GM18508 (cell line): ENCODE results near the gene S100A12.
"Not testable (repeated sequence)": the region's sequence is repeated elsewhere in the genome, so short reads cannot be mapped to it uniquely, and the experiment has no call there.

ENCODE experiments used
- ATAC-seq: cut with Tn5 transposase; IDR thresholded peaks from one replicate; pipeline ENCODE4 v1.9.1; 2021; ENCODE audit warnings: moderate number of reproducible peaks; ENCODE audit not compliant: insufficient read depth, unreplicated experiment

The S100A12 gene

DNA sequence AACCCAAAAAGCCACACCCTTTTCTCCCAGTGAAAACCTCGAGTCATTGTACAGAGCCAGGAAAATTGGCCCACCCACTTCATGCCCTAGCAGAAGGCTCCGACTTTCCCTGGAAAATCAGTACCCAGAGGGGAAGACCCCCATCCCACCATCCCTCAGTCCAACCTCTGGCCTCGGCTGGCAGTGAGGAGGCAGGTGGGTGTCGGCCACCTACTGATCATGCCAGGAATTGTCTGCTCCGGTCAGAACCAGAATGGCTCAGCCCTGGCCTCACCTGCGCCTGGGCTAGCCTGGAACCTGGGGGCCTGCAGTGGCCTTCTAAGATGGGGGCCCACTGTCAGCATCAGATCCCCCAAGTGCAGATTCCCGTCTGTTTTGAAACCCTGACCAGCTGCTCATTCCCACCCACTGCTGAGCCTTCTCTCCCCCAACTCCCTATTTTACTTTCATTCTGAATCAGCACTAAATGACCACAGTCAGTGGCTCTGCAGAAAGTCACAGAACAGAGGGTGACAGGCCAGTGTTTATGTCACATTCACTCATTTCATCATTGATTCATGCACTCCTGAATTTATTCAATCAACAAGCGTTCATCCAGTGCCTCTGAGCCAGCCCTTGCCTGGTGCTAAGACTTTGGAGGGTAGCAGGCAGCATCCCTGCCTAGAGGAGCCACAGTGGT, 20.8 kb downstream of the S100A12 start:
- ATAC-seq = no peak

DNA sequence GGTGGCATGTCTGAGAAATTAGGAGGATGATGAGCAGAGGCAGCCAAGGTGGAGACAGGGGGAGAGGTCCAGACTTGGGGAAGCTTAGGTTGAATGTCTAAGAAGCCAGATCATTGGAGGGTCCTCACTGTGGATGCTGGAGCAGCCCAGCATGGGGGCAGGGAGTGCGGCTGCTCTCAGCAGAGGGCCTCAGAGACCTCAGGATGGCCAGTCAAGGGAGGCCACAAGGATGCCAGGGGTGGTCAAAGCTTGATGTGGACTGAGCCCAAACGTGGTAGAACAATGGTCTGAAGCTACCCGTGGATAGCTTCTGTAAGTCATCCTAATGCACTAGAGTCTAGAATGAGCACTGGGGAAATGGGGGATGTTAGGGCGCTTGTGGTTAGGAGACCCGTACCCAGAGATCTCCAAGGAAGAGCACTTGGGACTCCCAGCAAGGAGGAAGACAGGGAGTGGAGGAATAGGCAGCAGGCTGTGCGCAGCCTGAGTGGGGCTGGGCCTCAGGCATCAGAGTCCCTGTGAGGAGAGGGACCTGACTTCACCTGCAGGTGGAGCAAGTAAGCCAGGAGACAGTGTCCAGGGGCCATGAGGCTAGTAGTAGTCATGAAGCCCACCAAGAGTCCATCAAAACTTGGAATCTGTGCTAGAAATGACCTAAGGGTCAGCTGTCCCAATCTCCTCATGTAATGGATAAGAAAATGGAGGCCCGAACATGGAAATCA, 22.0 kb downstream of the S100A12 start:
- ATAC-seq = no peak

DNA sequence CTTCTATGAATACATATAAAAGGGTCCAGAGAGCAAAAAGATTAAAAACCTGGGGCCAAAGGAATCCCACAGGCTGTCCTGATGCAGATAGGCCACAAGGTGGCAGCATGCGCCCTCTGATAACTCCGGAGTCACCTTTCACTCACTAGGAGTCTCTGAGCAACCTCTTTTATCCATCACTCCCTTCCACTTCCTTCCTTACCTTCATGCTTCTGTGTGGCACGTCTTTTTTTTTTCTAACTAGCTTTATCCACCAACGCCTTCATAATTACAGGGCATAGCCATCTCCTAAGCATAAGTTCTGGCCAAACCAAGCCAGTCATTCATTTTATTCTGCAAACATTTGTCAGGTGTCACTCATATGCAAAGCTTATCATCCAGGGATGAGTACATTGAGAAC, 22.9 kb downstream of the S100A12 start:
- no peak for ATAC-seq

DNA sequence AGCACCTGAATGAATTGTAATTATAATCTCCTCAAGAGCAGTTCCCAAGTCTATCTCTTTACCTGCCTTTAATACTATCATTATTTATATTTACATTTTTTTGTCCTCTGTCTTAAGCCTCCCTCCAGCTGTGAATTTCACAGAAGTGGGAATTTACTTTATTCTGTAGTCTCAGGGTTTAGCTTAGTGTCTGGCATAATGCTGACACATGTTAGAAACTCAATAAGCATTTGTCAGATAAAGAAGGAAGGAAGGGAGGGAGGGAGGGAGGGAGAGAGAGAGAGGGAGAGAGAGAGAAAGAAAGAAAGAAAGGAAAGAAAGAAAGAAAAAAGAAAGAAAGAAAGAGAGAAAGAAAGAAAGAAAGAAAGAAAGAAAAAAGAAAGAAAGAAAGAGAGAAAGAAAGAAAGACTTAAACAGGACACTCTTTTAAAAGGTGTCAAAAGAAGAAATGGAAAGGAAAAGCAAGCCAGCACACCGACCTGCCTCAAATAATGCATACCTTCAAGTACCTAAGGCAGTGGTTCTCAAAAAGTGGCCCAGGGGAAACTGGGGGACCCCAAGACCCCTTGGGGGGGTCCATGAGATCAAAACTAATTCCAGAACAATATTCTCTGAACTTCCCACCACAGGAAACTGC, 25.0 kb downstream of the S100A12 start:
- no peak for ATAC-seq

DNA sequence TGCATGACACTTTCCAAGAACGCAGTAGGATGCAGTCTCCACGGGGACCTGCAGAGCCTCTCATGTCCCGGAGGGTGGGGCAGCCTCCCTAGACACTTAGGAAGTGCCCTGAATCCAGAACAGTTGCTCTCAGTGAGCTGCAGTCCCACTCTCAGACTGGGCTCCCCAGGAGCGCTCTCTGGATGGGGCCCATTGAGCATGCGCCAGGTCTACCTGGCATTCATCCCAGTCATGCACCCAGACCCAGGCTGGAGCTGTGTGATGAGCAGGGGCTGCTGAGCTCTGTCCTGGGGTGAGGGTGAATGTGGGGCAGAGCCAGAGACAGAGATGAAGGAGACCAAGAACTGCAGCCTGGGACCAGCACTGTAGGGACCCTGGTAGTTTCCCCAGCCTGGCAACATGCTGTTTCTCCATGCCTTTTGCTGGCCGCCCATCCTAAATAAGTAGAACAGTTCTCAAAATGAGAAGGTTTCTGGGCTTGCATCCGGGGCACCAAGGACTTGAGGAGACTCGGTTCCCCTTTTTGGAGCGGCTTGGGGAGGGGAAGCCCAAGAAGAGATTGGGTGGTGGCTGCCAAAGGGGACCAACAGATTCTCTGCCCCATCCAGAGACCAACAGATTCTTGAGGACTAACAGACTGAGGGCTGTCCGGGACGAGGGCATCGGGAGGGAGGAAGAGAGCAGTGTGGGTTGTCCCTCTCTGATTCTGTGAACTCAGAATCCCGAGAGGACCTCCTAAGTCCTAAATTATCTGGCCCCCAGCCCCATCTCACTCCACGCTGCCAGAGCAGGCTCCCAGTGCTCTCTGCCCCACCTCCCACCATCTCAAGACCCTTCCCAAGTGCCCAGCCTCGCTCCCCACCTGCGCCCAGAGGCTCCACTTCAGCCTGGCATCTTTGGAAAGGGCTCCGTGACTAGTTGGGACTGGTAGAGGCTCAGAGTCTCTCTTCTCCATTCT, 25.8 kb downstream of the S100A12 start:
- ATAC-seq = no peak

DNA sequence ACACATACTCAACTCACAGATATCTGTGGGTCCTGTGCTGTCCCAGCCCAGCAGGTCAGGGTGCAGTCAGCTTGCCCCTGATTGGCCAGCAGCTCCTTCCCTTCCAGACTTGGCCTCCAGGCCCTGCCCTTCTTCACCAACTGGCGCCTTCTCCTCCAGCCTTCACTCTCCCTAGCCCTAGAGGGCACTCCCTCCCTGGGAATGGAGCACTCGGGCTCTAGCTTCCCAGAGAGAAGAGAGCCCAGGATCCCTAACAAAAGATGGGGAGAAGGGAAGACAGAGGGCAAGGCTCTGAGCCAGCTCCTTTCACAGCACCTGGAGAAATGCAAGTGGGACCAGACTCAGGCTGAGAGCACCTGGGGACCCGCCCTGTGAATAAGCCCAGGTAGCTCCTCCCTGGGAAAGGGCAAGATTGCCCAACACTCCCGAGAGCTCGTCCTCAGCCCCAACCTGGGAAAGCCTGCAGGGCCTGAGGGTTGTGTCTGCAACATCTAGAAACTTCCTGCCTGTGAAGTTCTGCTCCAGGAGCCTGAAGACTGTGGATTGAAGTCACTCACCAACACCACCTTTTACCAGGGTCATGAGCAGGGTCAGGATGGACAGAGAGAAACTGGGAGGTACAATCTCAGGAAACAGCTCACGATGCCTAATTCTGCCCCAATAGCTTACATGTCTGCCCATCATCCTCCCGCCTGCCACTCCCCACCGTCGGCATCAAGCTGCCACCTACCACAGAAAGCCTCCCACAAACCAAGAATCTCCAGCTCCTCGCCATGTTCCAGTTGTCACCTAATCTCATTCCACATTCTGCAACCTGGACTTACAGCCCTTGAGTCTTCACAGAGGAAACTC, 26.7 kb downstream of the S100A12 start, which contains the start of gene PGLYRP4:
PGLYRP4 (minus strand) TSS at position 331 of the 852 bp plus-strand sequence. CDS start 909 bp downstream, outside the sequence.
- ATAC-seq = no peak

DNA sequence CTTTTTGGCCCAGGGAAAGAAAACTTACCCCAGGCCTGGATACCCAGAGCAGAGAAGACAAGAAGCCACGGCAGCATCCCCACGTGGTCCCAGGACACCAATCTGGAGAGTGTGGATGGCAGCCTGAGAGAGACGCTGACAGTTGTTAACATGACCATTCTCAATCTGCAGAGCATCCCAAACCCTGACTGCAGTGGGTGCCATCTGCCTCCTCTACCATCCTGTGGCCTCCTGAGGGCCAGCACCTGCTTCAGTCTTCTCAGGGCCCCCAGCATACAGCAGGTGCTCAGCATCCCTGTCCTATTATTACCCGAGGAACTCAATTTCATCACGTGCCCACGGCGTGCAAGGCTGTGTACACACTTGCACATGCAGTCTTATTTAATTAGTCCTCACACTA, 27.6 kb downstream of the S100A12 start:
- no peak for ATAC-seq

DNA sequence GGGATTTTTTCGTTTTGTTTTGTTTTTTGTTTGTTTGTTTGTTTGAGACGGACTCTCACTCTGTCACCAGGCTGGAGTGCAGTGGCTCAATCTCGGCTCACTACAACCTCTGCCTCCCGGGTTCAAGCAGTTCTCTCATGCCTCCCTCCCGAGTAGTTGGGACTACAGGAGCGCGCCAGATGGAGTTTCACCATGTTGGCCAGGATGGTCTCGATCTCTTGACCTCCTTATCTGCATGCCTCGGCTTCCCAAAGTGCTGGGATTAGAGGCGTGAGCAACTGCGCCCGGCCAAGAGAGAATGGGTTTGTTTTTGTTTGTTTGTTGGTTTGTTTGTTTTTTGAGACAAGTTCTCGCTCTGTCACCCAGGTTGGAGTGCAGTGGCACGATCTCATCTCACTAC, 28.4 kb downstream of the S100A12 start:
- not testable (repeated sequence) for ATAC-seq

DNA sequence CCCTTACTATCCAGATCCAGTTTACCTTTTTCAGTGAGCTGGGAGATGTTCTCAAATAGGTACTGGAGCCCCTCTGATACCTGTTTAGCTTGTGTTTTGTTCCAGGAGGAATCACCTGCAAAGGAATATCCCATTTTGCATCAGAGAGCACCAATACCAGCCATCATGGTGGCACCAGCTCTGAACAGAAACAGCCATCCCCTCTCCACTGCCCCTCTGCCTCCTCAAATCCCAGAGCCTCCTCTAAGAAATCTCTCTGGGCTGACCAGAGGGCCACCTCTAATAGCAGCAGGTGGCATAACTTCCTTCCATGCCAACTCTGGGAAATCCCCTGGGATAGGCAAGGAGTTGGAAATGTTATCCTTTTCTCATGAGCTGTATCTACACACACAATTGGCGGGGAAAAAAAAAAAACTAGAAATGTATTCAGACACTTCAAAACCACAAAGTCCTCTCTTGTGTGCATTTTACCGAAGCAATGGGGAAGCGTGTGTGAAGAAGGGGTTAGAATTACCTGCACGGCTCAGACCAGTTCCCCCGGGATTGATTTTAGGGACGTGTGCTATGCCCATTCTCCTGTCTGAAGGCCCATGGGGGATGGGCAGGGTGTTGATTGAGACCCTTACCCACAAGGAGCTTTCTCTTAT, 29.2 kb downstream of the S100A12 start:
- no peak for ATAC-seq

DNA sequence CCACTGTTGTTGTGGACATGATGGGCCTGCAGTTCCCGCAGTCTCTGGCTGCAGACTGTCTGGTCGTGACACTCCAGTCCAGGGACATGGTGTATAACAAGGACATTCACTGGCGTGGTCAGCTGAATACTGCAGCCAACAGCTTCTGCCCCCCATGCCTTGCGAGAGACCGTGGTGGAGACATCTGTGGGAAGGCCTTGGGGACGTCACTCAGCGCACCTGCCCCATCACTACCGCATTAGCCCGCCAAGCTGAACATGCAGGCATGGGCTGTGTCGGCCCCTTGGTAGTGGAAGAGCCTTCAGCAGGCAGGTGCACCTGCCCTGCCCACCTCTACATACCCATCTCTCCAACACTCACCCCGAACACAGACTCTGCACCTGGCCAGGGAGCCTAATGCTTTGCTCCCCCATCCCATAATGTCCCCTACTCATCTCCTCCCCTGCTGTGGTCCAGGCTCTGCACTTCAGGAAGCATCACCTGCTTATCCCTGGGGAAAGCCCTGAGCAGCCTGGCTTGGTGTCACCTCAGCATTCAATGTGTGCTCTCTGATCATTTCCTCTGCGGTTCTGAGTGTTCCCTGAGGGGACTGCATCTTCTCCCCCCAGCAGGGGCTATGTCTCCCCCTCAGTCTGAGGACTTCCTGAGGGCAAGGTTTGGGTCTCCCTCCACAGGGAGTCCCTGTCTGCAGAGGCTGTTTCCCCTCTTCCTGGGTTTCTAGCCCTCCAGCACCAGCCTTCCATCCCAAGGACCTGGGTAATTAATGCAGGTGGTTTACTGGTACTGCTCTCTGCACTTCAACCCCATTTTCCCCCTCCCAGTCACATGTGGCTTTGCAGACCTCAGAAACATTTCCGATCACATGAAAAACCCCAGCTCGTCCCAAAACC, 30.0 kb downstream of the S100A12 start:
- no peak for ATAC-seq

DNA sequence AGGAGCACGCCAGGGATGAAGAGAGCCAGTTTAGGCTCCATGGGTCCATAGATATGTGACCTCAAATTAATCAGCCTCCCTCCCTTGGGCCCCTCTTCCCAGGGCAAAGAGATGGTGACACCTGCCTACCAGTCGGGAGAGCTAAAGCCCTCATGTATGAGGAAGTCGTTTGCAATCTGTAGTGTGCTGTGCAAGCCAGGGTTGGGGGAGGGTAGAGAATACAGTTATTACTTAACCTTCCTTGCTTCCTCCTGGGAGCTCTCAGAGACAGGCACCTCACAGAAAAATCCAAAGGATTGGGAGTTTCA, 30.7 kb downstream of the S100A12 start:
- ATAC-seq = no peak

DNA sequence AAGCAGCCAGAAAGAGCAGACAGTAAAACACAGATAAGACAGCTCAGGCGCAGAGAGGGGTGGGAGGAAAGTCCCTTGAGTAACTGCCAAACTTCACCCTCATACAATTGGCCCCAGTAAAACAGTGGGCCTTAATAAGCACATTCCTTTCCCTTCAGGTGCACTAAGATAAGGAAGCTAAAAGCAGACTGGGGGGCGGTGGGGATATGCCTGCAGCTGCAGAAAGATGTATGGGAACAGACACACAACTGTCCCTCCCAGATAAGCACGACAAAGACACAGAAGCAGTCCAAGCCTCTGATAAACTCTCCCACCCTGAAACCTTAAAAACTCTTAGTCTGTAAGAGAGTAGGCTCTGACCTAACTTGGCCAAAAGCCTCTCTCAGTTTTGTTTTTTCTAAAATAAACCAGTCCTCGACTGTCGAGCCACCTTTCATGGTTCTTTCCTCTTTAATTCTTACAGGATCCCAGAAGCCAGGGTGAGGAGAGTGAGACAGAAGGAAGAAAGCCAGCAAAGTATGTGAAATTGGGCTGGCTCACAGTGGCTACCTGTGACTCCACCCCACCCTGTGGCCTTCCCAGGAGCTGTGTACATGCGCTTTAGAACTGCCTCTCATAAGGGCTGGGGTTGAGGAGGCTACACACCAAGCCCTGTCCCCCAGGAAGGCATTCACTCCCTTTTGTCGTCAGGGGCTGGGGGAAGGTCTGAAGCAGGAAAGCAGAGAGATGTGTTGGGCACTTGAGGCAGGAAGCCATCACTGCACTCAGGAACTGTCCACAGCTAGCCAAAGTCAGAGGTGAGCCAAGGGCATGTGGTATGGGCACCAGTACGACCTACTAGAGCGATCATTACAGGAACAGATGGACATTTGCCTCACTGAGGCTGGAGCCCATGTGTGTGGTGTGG, 31.4 kb downstream of the S100A12 start:
- ATAC-seq = no peak

DNA sequence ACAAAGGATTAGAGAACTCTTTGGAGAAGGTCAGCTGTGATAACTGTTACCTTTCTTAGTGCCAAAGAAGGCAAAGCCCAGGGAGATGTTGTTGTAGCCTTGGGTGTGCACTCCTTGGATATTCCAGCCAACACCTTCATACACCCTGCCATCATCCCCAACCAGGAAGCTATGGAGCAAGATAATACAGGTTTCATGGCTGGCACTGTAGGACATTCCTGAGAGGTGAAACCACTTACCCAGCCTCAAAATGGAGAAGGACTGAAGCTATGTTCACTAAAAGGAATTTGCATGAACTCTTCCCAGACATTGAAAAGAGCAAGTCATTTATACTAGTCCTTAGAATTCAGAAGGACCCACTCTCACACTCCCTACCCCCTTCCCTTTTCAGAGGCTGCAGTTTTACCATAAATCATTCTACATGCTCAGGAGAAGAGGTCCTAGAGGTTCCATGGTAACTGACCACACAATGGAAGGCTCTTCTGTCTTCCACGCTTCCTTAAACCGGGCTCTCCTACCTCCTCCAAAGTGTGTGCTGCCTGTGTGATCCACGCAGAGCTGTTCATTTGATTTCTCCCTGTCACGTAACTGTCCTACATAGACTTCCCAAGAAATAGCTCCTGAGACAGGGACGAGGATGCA, 32.3 kb downstream of the S100A12 start:
- ATAC-seq = no peak

DNA sequence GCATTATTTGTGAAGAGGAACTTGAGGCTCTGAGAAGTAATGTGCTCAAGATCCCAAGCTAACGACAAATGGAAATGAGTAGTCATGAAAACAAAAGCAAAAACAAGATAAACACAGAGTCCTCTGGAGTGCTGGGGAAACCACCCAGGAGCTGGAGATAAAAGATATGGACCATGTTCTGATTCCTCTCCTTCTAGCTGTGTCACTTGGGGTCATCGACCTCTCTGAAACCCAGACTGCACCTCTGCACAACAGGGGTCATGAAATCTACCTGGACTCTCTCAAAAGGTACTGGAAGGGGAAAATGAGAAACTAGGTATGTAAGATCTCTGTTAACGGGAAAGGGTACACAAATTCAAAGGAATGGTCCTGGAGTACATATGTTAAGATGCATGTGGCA, 33.2 kb downstream of the S100A12 start:
- no peak for ATAC-seq

DNA sequence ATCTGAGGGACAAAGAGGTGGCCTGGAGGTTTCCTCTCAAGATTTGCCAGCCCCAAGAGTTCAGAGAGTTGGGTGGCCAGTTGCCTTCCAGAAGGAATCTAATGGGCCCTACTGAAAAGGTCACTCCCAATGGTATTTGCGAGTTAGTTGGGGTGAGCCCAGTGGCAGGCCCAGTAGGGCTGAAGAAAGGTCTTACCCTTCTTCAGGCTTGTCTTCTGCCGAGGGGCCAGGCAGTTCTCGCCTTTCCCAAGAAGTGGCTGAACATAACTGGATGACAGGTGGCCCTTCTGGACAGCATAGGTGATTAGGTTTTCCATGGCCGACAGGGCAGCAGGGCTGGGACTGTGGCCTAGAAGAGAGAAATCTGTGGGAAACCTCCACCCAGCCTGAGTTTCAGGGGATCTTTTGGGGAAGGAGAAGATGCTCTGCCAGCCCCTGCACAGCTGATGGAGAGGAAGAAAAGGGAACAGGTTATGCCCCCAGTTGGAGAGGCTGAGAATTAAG, 33.9 kb downstream of the S100A12 start:
- no peak for ATAC-seq

DNA sequence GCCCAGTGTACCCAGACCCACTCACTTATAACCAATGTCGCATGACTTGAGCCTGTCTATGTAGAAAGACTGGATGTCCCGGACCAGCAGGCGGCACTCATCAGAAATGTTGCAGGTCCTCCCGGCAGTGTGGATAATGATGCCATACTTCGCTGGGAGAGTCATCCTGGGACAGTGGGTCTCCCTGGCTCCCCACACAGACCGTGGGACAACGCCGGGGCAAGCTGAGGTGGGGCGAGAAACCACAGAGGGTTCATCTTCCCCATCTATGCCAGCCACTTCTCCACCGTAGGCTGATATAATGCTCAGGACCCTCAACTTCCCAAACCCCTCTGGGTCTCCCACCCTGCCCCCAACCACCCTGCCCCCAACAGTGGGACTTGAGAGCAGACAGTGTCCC, 35.1 kb downstream of the S100A12 start:
- ATAC-seq = no peak

DNA sequence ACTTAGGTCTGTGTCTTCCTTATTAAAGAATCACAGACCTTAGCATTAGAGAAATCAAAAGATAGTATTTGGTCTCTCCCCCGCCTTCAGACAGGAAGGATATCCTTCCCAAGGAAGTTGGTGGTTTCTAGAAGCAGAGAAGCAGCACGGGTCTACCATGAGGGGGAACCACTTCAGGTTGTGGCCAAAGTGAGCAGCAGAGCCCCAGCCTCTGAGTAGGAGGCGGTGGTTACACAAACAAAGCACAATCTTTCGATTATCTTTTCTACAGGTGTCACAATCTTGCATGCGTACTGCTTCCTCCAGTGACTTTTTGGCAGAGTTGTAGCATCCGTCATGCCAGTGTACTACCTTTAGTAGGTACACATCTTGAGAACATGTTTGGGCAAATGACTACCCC, 35.6 kb downstream of the S100A12 start:
- ATAC-seq = no peak
